Activated CD8-positive, alpha-beta memory T cell treated with anti-CD3 and anti-CD28 coated beads for 36 hours (primary cell): Measurements from ENCODE around the gene FANCC. TPM values are rescaled to one million over a fixed set of nuclear protein-coding genes. Genes with fewer than 3 reads are reported as not detected.

Experiments used
- CTCF ChIA-PET: fragments of 350-600 bp; sonication (Branson Sonifier 250); formaldehyde crosslinking; loops from one replicate; lab custom pipeline; 2021; ENCODE audit warnings: antibody characterized with exemption; lab: Charles Lee
- POLR2A ChIA-PET: fragments of 350-600 bp; sonication (Branson Sonifier 250); formaldehyde crosslinking; loops from one replicate; lab custom pipeline; 2021; ENCODE audit warnings: antibody characterized with exemption; lab: Charles Lee
- total RNA-seq, 2 experiments: library from RNA; stranded (reverse); gene quantifications; one replicate each; pipeline ENCODE4 v1.2.3, GENCODE V29; 2021

The FANCC gene
- total RNA-seq, 2 experiments from 2014 or later: 16.2 to 20.5 TPM

DNA sequence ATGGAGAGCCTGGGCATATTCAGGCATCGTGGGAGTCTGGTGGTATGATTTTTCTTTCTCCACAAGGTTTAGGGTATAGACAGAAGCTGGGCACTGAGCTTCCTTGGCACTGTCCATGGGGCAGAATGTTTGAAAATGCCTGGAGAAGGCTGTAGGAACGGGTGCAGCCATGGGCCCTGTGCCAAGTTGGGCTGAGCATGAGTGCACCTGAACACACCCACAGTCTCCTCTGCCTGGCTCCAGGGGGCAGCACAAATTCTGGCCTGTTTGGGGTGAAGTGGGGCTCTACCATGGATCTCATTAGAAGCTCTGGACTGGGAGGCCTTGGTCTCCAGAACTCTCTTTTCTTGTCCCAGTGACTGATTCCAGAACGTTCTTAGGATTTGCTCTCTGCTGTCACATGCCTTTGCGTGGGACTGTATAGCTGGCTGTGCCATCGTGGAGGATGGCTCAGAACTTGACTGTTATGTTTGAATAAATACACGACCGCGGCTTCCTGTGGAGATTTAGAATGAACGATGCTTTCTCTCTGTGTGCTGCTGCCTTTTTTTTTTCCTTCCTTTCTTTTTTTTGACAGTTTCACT is 229.8 kb downstream of the FANCC start:
- POLR2A ChIA-PET: no interaction called here
- CTCF ChIA-PET: interaction anchor here (1.1 kb wide), 1 partner anchor 39 kb away, joined by 4 read pairs; no protein-coding TSS in a partner anchor

DNA sequence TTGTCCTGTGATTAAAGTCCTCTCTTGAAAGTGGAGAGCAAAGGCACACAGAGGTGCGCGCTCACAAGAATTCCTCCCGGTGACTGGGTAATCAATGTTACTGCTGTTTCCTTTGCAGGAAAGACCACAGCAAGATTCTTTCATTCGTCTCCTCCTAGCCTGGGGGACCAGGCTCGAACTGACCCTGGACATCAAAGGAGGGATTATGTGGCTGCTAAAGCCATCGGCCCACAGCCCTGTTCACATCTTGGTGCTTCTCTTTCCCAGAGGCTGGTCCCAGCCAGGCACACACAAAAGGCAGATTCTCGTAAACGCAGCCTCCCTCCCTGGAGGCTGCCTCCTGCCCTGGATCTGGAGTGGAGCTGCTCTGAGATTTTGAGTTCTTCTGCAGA is 230.9 kb downstream of the FANCC start:
- ChIA-PET CTCF (no interaction called here), POLR2A (no interaction called here)

DNA sequence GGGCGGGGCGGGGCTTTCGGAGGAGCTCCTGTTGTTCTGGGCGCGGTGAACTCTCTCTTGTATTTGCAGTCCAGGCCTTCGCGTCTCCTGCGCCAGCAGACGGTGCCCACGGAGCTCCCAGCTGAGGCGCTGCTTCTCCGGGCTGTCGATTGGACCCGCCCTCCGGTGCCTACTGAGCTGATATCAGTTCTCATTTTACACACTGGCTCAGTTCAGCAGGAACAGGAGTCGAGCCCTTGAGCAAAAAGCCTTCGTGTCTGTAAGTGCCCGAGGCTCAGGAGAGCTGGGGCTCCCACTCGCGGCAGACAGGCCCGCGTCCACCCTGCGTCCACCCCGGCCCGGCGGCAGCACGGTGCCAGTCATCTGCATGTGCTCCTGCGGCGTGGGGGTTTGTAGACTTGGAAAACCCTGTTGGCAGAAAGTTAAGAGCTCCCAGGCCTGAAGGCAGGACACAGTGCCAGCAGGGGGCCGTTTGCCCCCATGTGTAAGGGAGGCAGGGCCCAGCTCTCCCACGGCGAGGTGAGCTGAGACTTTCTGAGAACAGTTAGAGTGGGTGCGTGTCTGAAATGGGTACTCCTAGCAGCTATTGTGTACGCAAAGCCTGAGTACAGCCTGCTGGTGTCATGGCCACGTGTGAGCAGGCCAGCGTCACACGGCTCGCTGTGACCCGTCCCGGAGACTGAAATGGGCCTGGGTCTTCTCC is 231.5 kb downstream of the FANCC start:
- POLR2A ChIA-PET: no interaction called here
- CTCF ChIA-PET: no interaction called here

DNA sequence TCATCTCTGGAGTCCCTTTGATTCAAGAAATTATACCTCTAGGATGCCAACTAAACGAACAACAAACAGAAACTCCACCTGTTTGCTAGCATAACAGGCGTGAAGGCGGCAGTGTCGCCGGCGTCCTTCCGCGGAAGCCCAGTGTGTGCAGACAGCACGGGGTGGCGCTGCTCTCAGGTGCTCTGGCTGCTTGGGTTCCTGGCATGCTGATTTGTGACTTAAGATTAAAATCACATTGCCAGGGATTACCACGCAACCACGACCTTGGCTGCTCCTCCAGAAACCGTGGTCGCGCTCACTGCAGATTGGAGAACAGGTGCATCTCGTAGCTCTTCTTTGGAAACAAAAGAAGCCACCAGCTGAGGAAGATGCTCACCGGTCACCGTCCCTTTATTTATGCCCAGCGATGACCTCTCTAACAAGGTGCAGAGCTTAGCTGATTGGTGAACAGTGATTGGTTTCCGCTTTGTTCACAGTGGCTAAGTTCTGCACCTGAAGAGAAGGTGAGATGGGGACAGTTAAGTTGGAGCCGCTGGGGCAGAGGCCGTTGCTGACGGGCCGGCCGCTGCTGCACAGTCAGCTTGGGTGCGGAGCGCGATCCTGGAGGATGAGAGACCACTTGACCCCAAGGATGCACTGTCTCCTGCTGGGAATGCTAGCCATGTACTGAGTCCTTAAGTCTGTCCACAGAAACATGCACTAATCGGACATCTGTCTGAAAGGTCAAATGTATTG is 232.3 kb downstream of the FANCC start:
- POLR2A ChIA-PET: no interaction called here

DNA sequence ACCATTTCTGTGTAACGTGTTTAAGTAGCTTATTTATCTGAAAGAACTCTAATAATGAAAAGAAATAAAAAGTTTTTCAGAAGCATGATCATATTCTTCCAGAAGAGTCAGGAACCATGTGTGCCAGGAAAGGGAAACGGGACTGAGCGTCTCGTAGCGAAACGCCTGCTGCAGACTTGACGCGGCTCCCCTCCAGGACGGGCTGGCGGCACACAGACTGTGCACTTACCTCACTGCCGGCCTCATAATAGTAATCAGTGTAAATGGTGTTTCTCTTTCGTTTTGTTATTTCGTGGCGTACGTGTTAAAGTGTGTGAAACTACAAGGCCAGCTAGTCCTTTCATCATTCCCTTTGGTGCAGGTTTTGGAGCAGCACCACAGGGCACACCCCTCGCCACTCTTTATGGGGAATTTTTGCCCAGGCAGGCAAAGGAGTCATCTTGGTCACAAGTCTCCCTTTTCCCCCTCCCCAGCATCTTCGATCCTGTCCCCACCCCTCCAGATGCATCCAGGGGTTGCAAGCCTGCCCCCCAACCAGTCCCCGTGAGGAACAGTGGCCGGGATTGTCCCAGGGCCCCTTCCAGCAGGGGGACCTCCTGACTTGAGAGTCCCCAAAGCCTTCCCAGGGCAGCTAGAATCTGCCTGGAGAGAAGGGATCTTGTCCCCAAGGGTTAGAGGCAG is 233.1 kb downstream of the FANCC start:
- CTCF ChIA-PET: no interaction called here
- POLR2A ChIA-PET: no interaction called here

More for the DNA sequence above, 232.3 kb downstream of the FANCC start:
- CTCF ChIA-PET: no interaction called here

DNA sequence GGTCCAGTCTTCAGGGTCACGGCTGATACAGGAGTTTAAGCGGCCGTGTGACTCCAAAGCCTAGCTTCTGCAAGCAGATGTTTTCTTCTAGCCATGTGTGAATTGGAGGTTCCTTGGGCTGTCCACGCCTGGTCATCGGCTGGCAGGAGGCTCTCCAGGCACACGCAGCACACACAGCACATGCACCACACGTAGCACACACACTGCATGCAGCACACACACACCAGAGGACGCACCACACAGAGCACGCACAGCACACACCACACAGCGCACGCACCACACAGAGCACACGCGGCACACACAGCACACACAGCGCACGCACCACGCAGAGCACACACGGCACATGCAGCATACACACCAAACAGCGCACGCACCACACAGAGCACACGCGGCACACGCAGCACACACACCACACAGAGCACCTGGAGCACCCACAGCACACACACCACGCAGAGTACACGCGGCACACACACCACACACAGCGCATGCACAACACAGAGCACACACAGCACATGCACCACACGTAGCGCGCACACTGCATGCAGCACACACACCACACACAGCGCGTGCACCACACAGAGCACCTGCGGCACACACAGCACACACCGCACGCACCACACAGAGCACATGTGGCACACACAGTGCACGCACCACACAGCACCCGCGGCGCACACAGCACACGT is 234.3 kb downstream of the FANCC start:
- POLR2A ChIA-PET: no interaction called here
- CTCF ChIA-PET: no interaction called here

DNA sequence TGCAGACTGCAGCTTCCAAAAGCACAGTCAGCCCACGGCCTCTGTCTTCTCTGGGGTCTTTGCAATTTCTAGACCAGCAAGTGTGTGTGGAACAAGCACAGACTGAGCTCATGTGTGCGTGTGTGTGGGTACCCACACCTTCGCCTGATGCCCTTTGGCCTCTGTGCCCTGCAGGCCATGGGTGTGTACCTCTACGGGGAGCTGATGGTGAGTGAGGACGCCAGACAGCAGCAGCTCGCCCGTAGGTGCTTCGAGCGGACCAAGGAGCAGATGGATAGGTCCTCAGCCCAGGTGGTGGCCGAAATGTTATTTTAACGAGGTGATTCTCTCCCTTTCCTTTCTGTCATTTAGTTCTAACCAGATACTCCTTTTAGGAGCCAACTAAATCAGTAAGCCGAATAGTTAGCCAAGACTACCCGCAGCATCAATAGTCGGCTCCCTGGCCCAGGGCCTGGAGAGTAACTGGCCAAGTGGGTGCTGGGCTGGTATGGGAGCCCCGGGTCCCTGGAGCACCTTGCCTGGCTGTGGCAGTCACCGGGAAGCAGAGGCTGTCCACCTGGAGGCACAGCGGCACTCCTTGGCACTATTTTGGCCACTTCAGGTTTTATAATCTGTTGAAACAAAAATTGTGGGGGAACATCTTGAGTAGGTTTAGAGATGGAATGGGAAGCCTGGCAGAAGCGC is 235.0 kb downstream of the FANCC start:
- ChIA-PET POLR2A (no interaction called here), CTCF (no interaction called here)

DNA sequence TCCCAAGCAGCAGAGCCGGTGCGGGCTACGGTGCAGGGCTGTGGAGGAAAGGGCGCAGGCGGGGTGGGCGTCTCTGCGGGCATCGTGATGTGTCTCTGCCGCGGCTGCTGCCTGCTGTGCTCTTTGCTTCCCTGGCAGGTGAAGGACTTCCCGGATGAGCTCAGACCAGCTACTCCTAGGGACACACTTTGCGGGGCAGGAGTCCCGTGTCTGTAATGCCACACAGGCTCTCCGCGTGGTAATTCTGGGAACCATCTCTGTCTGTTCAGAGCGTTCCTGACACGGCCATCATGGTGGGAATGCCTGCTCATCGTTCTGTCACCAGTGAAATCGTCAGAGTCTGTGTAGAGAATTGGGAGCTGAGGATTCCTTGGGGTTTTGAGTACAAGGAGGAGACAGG is 235.5 kb downstream of the FANCC start:
- POLR2A ChIA-PET: no interaction called here
- CTCF ChIA-PET: no interaction called here

DNA sequence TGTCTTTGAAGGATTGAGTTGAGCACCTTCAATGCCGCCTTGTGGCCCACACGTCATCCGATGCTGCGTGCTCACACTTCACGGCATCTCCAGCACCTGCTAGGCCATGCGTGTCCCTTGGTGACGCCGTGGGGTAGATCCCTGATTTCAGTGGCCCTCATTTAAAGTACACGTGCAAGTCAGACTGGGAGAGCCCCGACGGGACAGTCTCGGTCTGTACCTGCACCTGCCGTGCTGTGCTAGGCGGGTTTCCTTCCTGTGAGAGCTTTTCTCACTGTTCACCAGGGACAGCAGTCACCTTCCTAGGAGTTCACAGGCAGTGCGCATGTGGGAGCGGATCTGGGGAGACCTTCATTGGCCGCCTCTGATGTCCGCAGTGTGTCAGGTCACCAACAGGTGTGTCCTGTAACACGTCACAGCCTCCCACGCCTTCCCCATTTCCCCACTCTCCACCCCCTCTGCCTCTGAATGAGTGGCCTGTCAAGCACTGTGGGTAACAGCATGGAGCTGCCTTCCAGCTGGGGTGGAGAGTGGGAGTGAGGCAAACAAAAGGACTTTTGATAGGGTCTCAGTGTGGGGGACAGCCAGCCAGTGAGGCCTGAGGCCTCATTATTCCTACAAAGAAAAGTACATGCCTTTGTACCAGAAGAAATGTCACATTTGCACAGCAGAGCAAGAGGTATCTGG is 236.4 kb downstream of the FANCC start:
- POLR2A ChIA-PET: no interaction called here
- CTCF ChIA-PET: no interaction called here

DNA sequence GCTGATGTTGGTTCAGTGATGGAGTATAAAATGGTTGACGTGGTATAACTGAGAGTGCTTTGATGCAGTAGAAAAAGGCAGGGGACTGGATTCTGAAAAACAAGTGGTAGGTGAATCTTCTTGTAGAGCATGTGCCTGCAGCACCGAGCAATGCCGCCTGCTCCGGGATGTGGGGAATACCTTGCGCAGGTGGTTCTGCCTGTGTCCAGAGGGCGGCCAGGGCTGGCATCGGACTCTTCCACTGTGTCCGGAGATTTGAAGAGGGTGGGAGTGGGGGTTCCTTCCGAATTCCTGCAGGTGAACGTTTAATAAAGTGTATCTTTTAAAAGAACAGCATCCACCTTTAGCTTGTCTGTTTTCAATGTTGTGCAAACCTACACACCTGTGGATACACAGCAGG is 238.0 kb downstream of the FANCC start:
- POLR2A ChIA-PET: no interaction called here
- CTCF ChIA-PET: no interaction called here

DNA sequence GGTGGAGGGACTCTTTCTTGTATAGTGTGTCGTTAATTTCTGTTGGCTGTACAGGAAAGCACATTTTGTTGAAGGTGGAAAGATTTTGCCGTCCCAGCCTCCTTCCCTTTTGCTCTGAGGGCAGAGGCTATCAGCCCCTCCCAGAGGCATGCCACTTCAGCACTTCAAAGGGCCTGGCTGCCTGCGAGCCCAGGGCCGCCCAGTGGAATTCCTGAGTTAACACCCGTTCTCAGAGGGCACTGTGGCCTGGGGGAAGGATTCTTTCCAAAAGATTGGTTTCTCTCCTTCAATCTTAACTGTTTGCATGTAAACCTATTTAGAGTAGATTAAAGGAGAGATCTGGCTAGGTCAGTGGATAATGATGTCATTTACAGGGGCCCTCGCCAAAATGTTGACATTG is 238.6 kb downstream of the FANCC start:
- CTCF ChIA-PET: no interaction called here
- POLR2A ChIA-PET: no interaction called here

DNA sequence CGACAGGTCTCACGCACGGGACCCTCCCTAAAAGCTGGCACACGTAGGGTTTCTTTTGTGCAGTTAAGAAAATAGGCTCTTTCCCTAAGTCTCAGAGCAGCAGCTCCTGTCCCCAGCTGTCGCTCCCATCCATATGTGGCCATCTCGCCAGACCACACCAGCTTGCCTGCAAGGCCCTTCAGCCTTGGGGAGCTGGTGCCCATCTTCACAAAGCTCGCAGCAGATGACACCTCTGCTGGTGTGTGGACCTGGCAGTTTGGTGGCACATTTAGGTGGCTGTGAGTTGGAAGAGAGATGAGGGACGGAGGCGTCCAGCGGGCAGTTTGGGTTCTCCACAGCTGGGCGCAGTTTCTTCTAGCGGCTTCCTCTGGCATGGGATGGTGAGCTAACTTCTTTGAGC is 239.0 kb downstream of the FANCC start:
- CTCF ChIA-PET: no interaction called here
- POLR2A ChIA-PET: no interaction called here

DNA sequence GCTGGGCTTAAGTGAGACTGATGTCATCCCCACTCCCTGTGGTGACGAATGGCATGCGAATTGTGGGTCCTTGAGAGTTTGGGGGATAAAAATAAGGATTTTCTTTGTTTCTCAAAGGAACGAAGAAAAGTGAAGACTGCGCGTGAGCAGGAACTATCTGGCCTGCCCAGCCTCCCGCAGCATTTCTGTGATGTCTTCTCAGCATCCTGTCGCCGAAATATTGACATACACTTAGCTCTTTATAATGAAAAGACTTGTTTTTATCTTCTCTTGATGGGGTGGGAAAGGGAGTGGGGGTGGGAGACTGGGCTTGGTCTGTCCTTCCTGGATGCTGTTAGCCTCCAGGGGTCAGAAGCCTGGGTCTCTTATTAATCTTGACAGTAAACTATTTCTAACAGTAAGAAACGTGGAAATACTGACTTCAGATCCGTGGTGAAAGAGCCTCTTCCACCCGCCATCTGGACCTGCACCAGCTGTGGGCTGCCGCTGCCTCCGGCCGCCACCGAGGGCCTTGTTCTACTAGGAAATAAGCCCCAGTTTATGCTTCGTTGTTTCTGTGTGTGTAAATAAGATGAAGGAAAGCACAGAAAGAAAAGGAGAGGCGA is 239.6 kb downstream of the FANCC start:
- POLR2A ChIA-PET: no interaction called here
- CTCF ChIA-PET: no interaction called here

DNA sequence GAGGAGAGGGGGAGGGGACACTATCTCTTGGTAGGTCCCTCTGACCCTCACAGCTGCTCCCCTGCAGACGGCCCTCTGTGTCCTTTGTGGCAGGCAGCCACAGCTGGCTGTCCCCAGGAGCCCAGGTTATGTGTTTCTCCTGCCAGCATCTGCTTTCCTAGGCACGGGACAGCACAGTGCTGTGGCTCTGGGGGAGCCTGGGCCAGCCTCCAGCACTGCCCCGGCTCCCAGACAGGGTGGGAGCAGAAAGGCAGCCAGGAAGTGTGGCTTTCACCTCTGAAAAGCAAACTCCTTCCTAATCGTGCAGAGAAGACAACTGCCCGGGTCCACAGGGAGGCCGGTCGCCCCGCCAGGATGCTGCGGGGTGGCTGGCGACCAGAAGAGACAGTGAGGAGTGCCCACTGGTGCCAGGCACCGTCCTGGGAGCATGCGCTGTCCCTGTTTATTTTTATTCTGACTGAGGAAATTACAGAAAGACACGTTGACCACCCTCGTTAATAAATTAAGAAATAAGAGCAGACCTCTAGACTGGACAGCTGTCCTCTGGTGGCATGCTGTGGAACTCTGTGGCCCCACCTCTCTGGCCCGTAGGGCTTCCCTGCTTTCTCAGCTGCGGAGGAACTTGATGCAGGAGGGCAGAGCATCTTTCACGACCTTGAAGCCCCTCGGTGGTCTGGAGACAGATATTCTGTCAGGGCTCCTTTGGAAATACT is 240.3 kb downstream of the FANCC start:
- POLR2A ChIA-PET: no interaction called here
- CTCF ChIA-PET: no interaction called here

DNA sequence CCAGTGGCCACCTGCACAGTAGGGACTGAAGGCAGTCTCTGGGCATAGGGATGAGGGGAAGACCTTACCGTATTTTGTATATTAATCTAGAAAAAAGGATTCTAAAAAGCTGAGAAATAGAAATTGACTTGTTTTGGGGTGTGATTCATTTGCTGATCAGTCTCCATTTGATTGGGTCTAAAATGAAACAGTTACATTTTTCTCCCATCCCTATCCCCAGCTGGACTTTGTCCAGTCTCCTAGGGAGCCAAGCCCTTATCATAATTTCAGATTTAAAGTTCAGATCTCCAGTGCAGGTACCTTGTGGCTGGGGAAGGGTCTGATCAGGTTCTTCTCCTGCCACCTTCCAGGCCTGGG is 240.8 kb downstream of the FANCC start:
- POLR2A ChIA-PET: no interaction called here
- CTCF ChIA-PET: no interaction called here

DNA sequence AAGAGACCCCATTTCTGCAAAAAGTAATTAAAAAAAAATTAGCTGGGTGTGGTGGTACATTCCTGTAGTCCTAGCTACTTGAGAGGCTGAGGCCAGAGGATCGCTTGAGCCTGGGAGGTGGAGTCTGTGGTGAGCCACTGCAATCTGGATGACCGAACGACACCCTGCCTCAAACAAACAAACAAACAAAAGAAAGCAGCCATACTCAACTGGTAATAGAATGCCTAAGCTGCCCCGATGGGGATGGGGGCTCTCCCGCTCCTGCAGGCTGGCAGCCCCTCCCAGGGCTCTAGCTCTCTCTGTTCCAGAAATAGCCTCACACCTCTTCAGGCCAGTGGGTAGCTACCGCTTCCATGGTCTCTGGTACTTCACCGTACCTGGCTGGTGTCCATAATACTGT is 241.8 kb downstream of the FANCC start:
- ChIA-PET CTCF (no interaction called here), POLR2A (no interaction called here)

DNA sequence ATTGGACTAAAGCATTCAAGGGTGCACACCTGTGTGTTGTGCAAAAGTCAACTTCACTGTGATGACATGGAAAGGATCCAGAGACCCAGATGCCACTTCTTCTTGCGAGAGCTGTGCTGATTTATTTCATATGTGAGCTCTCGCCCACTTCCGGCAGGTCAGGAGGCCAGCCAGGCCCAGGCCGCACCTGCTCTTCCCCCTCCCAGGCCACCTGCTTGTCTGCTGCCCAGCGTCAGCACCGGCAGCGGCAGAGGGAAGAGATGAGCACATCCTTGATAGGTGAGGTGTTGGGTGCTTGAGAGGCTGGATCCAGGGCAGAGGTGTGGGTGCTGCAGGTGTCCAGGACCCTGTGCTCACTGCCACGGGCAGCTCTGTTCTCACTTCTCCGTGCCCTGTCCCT is 242.9 kb downstream of the FANCC start:
- POLR2A ChIA-PET: no interaction called here

DNA sequence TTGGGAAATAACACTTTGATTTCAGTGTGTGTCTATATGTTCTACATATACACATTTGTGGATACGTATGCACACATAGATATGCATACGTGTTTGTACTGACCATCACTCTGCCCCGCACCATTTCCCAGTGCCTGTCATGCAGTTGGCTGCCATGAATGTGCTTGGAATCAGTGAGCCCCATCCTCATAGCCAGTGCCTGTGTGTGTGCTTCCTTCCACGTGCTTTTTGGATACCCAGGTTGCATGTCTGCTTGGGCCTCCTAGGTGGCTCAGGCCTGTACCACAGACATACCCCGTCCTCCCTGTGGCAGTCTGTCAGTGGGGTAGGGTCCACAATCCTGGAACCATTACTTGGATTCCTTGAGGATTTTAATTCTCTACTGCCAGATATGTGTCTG is 243.6 kb downstream of the FANCC start:
- CTCF ChIA-PET: no interaction called here
- POLR2A ChIA-PET: no interaction called here

More for the DNA sequence above, 242.9 kb downstream of the FANCC start:
- CTCF ChIA-PET: no interaction called here
